Vagina (tissue), 2 donors: ENCODE data around the gene CDH13. TPM values are rescaled to one million over a fixed set of nuclear protein-coding genes. Genes with fewer than 3 reads are reported as not detected.

Experiments used
- DNase-seq, 2 donors: peaks; one replicate each; pipeline ENCODE4 v3.0.0-alpha.2; 2017; ENCODE audit errors: extremely low spot score in 2 of 2
- H3K27ac ChIP-seq: fragments of 200-600 bp; sonication (generic); one replicate; pipeline ENCODE4 v1.5.1; 2019
- H3K27me3 ChIP-seq: fragments of 200-600 bp; sonication (generic); one replicate; pipeline ENCODE4 v1.5.1; 2019
- H3K36me3 ChIP-seq, 2 donors: fragments of 200-600 bp; sonication (generic); one replicate each; pipeline ENCODE4 v1.5.1; 2017 to 2019
- H3K4me1 ChIP-seq: fragments of 200-600 bp; sonication (generic); one replicate; pipeline ENCODE4 v1.5.1; 2019
- H3K4me3 ChIP-seq, 2 donors: fragments of 200-600 bp; sonication (generic); 1 replicate in 1 of 2; 2 replicates in 1 of 2; pipeline ENCODE4 v1.5.1; 2016 to 2019
- H3K9me3 ChIP-seq: fragments of 200-600 bp; sonication (generic); one replicate; pipeline ENCODE4 v1.5.1; 2019
- POLR2A ChIP-seq, 2 donors: fragments of 450-650 bp; IDR thresholded peaks; one replicate each; pipeline ENCODE4 v1.6.1; 2017; ENCODE audit warnings: antibody characterized with exemption in 2 of 2, mild to moderate bottlenecking in 2 of 2, moderate library complexity in 2 of 2
- POLR2AphosphoS5 ChIP-seq, 2 donors: sonication (generic); formaldehyde crosslinking; IDR thresholded peaks; one replicate each; pipeline ENCODE4 v1.9.0; 2017; ENCODE audit warnings: antibody characterized with exemption in 2 of 2, mild to moderate bottlenecking in 2 of 2, low read depth in 1 of 2; ENCODE audit not compliant: insufficient read depth in 1 of 2
- intact Hi-C: fragments of 100-400 bp; cut with DNase I; formaldehyde crosslinking; loops from one replicate; pipeline ENCODE4 v1.15.1; 2023
- total RNA-seq: library from RNA; depleted of rRNA; stranded (reverse); fragments of >200 nt; gene quantifications from one replicate; pipeline ENCODE4 v1.2.3, GENCODE V29; 2016
- TF ChIP-seq, protein P1 (sequence below), 3 experiments: fragments of 450-650 bp in 2 of 3; fragments of 200-600 bp in 1 of 3; sonication (generic) in 1 of 3; IDR thresholded peaks; one replicate each; pipeline ENCODE4 v1.5.1; 2017 to 2019; ENCODE audit warnings: antibody characterized with exemption in 3 of 3, mild to moderate bottlenecking in 2 of 3, moderate library complexity in 2 of 3

CDH13 gene
- total RNA-seq, 1 donor from 2014 or later, result 123 TPM

DNA sequence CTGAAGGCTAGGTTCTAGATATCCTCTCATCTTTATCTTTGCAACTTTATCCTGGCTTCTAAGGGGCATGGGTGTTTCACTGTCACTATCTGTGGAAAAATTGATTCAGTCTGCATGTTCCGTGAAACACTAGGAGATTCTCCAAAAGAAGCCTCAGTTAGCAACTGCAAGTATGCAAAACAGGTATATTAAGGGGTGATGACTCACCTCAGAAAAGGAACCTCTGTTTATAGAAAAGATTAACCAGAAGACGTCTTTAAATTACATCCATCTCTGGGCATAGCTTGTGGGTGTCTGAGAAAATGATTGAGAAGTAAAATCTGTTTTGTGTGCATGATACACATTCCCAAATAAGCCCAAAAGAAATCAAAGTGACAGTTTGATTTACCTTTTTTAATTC lies 827.2 kb downstream of the CDH13 start:
- Histone ChIP-seq H3K9me3 (no peaks in the 10 kb centered on the region), H3K4me1 (no peaks in the 10 kb centered on the region), H3K27ac (no peak overlapping the region), H3K4me3 (no peak overlapping the region), H3K27me3 (no peaks in the 10 kb centered on the region), H3K36me3 (no peaks in the 10 kb centered on the region)
- TF ChIP-seq POLR2AphosphoS5 (IDR thresholded peaks at IDR 0.05; ENCODE audit: insufficient read depth in 1 of 2, low read depth in 1 of 2) (no peak), POLR2A (IDR thresholded peaks at IDR 0.05) (no peak)
- TF ChIP-seq, protein P1, sequence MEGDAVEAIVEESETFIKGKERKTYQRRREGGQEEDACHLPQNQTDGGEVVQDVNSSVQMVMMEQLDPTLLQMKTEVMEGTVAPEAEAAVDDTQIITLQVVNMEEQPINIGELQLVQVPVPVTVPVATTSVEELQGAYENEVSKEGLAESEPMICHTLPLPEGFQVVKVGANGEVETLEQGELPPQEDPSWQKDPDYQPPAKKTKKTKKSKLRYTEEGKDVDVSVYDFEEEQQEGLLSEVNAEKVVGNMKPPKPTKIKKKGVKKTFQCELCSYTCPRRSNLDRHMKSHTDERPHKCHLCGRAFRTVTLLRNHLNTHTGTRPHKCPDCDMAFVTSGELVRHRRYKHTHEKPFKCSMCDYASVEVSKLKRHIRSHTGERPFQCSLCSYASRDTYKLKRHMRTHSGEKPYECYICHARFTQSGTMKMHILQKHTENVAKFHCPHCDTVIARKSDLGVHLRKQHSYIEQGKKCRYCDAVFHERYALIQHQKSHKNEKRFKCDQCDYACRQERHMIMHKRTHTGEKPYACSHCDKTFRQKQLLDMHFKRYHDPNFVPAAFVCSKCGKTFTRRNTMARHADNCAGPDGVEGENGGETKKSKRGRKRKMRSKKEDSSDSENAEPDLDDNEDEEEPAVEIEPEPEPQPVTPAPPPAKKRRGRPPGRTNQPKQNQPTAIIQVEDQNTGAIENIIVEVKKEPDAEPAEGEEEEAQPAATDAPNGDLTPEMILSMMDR (IDR thresholded peaks at IDR 0.05), result no peak
- intact Hi-C loops, result no loop called here
- DNase-seq, result no peak

DNA sequence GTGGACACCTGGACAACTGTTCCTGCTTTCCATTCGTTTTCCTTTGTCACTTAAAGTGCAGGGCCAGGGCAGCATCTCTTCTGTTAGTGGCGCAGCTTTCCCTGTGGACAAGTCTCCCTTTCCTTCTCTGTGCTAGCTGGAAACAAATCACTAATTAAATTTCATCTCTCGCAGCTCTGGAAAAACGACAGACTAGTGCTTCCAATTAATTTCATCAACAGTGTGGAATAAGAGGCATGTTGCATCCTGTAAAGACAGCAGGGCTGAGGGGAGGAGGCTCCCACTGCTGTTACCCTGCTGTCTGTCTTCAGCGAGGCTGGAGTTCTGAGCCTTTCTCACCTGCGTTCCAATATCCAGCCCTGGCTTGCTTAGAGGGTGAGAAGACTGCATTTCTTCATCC lies 828.9 kb downstream of the CDH13 start:
- no peak for DNase-seq
- Histone ChIP-seq H3K4me1 (no peaks in the 10 kb centered on the region), H3K27ac (no peak overlapping the region), H3K27me3 (no peaks in the 10 kb centered on the region), H3K9me3 (no peaks in the 10 kb centered on the region), H3K36me3 (no peaks in the 10 kb centered on the region), H3K4me3 (no peak overlapping the region)
- TF ChIP-seq POLR2AphosphoS5 (IDR thresholded peaks at IDR 0.05; ENCODE audit: insufficient read depth in 1 of 2, low read depth in 1 of 2) (no peak), POLR2A (IDR thresholded peaks at IDR 0.05) (no peak)
- TF ChIP-seq, protein P1 (IDR thresholded peaks at IDR 0.05), result no peak
- intact Hi-C loops, result no loop called here

DNA sequence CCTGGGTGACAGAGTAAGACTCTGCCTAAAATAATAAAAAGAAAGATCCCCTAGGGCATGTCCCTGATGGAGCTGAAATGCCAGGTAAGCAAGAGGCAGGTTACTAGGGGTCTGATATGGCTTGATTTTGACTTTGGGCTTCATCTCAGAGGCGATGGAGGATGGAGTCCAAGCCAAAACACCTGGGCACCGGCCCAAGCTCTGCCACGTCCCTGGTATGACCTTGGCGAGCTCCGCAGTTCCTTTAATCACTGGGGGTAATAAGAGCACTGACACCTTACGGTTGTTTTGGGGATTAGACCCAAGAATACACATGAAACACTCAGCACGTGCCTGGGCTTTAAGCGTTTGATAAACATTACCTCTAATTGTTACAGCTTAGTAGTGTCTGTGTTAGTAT lies 830.2 kb downstream of the CDH13 start:
- TF ChIP-seq POLR2AphosphoS5 (IDR thresholded peaks at IDR 0.05; ENCODE audit: insufficient read depth in 1 of 2, low read depth in 1 of 2), result no peak
- TF ChIP-seq, protein P1 (IDR thresholded peaks at IDR 0.05), result no peak
- TF ChIP-seq POLR2A (IDR thresholded peaks at IDR 0.05), result no peak
- Histone ChIP-seq H3K9me3 (no peaks in the 10 kb centered on the region), H3K27ac (no peak overlapping the region), H3K36me3 (no peaks in the 10 kb centered on the region), H3K4me1 (no peaks in the 10 kb centered on the region), H3K27me3 (no peaks in the 10 kb centered on the region), H3K4me3 (no peak overlapping the region)
- intact Hi-C loops, result no loop called here
- no peak for DNase-seq

DNA sequence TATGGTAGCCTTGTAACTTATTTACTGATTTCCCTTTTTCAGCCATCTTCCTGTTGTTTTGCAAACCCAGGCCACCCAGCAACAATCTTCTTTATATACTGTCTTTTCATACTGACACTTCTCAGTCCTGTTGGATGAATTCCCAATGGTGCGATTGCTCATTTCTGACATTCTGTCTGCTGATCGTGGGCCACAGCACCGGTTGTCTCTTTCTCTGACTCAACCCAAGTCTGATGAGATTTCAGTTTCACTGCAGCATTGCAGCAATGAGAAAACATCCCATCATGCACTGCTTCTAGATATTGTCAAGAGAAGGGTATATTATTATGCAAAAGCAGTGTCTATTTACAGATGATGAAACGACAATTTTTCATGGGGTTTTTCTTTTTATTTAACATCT lies 831.8 kb downstream of the CDH13 start:
- TF ChIP-seq POLR2A (IDR thresholded peaks at IDR 0.05), result no peak
- TF ChIP-seq, protein P1 (IDR thresholded peaks at IDR 0.05), result no peak
- TF ChIP-seq POLR2AphosphoS5 (IDR thresholded peaks at IDR 0.05; ENCODE audit: insufficient read depth in 1 of 2, low read depth in 1 of 2), result no peak
- DNase-seq, result no peak
- Histone ChIP-seq H3K36me3 (no peaks in the 10 kb centered on the region), H3K27me3 (no peaks in the 10 kb centered on the region), H3K27ac (no peak overlapping the region), H3K4me1 (no peaks in the 10 kb centered on the region), H3K4me3 (no peak overlapping the region), H3K9me3 (no peaks in the 10 kb centered on the region)
- intact Hi-C loops, result no loop called here

DNA sequence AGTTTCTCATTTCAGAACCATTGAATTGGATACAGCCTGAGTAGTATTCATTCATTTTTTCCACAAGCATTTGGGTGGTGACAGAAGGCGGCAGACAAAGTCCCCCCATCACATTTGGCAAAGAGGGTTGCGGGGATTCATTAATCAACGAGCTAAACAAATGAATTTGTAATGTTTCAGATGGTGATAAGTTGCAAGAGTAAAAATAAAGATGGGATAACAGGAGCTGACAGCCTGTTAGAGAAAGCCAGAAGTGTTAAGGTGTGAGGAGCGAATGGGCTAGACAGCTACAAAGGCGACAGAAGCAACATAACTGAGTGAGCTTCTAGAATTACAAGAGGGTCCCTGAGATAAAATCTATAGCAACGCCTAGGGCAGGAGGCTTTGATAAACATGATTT lies 838.2 kb downstream of the CDH13 start:
- Histone ChIP-seq H3K9me3 (no peaks in the 10 kb centered on the region), H3K4me1 (no peaks in the 10 kb centered on the region), H3K27ac (no peak overlapping the region), H3K27me3 (no peaks in the 10 kb centered on the region), H3K36me3 (no peaks in the 10 kb centered on the region), H3K4me3 (no peak overlapping the region)
- DNase-seq, result no peak
- no peak for TF ChIP-seq POLR2AphosphoS5 (IDR thresholded peaks at IDR 0.05; ENCODE audit: insufficient read depth in 1 of 2, low read depth in 1 of 2)
- TF ChIP-seq, protein P1 (IDR thresholded peaks at IDR 0.05), result no peak
- TF ChIP-seq POLR2A (IDR thresholded peaks at IDR 0.05), result no peak
- intact Hi-C loops, result no loop called here
